NCI-H526 treated with DMSO at 0.1 percent for 48 hours (cell line): Measurements from ENCODE around the gene RANBP10.
"Not testable (repeated sequence)": the region's sequence is repeated elsewhere in the genome, so short reads cannot be mapped to it uniquely, and the experiment has no call there.

Experiments
- DNase-seq: peaks from one replicate; lab custom pipeline; 2025; lab: John Stamatoyannopoulos, UW

The RANBP10 gene

DNA sequence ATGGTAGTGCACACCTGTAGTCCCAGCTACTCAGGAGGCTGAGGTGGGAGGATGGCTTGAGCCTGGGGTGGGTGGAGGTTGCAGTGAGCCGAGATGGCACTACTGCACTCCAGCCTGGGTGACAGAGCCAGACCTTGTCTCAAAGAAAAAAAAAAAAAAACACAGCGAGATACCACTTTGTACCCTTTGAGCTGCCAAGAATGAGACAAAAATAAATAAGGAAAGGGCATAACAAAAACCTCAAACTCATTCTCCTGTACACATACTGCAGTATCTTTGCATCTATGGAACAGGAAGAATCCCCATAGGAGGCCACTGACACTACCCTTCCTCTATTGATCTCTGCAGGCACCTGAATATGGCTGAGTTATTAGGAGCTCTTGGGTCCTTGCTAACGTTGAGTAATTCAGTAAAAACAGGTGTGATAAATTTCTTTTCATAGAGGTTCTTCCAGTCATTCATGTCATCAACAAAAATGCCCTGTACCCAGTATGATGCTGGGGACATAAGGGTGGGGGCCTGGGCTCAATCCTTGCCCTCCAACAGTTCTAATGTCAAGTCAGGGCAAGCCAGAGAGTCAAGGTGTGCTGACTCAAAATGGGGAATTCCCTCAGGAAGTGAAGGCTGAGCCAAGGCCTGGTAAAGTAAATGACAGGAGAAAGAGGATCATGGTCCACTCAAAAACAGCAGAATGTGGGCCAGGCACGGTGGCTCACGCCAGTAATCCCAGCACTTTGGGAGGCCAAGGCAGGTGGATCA is 26.9 kb downstream of the RANBP10 start:
- DNase-seq, result no peak

DNA sequence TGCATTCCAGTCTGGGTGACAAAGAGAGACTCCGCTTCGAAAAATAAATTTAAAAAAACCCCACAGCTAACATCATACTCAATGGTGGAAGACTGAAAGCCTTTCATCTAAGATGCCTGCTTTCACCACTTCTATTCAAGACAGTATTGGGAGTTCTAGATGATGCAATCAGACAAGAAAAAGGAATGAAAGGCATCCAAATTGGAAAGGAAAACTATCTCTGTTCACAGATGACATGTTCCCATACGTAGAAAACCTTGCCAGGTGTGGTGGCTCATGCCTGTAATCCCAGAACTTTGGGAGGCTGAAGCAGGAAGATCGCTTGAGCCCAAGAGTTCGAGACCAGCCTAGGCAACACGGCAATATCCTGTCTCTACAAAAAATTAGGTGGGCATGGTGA is 31.1 kb downstream of the RANBP10 start:
- DNase-seq, result no peak

DNA sequence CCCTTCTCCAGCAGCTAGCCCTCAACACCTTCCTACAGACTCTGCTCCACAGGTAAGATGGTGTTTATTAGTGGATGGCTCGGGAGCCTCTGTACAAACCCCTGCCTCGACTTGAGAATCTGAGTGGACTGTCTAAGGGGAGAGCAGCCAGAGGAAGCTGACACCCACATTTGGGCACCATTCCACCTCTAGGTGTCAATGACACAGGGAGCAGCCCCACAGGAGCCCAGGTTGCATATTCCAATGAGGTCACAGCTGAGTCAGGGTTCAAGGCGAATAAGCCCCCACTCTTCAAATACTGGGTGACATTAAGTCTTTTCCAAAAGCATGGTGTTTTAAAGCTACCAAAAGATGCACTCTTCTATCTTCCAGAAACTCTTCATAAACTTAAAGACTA is 31.9 kb downstream of the RANBP10 start:
- no peak for DNase-seq

DNA sequence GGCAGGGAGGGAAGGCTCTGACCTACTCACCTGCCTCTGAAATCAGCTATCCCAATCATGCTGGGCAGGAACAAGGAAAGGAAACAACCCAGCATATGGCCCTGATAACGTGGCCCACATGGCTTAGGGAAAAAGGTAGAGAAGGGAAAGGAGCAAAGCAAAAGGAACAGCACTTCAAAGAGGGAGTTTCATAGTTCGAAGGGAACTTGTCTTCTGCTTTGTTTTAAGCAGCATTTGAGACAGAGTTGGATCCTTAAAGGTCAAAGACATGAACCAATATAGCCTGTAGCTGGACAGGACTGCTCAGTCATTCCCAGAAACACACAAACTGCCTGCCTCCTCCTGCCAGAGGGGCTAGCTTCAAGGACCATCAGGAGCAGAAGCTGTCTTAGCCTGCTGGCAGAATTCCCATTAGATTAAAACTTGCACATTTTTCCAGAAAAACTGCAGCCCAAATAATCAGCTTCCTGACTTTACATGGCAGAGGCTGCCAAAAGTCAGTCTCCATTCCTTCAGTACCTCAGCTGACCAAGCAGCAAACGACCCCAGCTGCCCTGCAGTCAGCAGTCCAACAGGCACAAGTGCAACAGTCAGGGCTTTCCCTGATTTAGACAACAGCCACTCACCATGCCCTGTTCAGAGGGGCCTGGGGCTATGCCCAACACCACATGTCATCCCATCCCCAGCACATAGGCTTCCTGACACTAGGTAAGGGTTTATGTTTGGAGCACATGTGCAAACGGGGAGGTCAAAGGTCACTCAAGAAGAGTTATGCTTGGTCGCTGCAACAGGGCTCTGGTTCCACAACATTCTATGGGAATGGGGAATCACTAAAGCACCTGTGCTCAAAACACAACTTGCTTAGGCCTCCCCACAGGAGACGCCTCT is 32.5 kb downstream of the RANBP10 start:
- no peak for DNase-seq

GRCh38 chr16:67773099-67773498 is 33.3 kb downstream of the RANBP10 start:
- no peak for DNase-seq

- DNase-seq, result no peak
Measured at GRCh38 chr16:67770346-67770991, 35.9 kb downstream of the RANBP10 start.

DNA sequence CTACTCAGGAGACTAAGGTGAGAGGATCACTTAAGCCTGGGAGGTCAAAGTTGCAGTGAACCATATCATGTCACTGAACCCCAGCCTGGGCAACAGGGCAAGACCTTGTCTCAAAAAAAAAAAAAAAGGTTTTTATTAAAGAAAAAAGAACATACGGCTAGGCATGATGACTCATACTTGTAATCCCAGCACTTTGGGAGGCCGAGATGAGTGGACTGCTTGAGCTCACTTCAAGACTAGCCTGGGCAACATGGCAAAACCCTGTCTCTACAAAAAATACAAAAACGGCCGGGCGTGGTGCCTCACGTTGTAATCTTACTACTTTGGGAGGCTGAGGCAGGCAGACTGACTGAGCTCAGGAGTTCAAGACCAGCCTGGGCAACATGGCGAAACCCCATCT is 38.4 kb downstream of the RANBP10 start:
- DNase-seq, result no peak

DNA sequence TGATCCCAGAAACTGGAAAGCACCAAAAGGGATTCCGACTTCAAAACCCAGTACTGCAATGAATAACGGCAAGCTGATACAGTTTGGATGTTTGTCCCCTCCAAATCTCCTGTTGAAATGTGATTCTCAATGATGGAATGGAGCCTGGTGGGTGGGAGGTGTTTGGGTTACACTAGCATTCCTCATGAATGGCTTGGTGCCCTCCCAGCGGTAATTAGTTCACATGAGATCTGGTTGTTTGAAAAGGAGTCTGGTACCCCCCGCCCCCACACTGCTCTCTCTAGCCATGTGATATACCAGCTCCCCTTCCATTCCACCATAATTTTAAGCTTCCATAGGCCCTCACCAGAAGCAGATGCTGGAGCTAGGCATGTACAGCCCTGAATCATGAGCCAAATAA is 40.1 kb downstream of the RANBP10 start:
- no peak for DNase-seq

DNA sequence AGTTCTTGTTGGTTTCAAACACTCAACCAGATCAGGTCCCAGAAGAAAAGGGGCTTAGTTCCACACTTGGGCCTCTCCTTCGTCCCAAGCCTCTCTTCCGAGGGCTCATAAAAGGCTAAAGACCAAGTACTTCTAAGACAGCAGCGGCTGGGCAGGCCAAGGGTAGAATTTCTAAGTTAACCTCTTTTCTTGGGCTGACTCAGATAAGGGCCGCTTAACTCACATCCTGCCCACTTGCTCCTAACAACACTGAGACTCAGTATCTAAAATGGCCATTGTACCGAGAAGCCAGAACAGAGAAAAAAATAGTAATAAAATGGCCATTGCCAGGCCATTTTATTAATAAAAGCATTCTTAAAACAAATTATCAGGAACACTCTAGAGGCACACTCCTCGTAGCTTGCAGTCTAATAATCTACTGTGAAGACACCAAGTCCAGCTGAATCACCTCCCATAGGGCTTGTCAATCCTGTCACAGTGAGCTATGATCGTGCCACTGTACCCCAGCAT is 42.1 kb downstream of the RANBP10 start:
- no peak for DNase-seq

GRCh38 chr16:67763066-67763465 is 43.3 kb downstream of the RANBP10 start:
- DNase-seq, result no peak

DNA sequence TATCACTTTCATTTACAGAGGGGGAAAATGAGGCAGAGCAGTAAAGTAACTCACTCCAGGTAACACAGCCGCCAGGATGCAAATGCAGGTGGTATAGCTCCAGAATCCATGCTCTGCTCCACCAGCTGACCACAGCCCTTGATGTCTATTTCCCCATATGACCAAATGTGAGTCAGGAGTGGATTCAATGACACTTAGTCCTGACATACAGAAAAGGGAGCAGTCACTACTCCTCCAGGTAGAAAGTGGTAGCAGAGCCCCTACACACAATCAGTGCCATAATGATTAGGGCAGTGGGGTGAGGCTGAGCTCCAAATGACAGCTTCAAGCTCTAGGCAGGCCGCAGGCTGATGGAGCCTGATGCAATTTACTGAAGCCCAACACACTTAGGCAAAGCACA is 44.0 kb downstream of the RANBP10 start:
- no peak for DNase-seq

DNA sequence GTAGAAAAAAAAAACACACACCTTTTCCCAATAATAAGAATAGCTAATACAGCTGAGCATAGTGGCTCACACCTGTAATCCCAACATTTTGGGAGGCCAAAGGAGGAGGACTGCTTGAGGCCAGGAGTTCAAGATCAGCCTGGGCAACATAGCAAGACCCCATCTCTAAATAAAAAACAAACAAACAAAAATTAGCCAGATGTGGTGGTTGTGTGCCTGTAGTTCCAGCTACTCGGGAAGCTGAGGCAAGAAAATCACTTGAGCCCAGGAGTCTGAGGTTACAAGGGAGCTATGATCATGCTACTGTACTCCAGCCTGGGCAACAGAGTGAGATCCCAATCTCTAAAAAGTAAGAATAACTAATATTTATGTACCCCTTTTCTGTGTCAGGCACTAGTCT is 44.4 kb downstream of the RANBP10 start:
- DNase-seq, result no peak

DNA sequence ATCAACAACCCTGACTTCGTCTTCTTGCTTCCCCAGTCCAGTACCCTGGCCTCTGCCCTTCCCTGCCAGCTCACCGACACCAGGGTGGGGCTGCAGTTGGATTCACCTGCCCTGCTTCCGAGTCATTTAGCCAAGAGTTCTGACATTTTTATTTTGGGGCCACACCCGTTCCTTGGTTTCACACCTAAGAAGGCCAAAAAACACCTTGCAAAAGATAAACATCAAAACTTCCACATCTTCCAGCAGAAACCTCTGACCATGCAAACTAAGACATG is 45.5 kb downstream of the RANBP10 start:
- DNase-seq, result no peak

- DNase-seq, result no peak
Measured at GRCh38 chr16:67760206-67760955, 46.0 kb downstream of the RANBP10 start.

- DNase-seq, result no peak
Measured at GRCh38 chr16:67758966-67759365, 47.4 kb downstream of the RANBP10 start.

DNA sequence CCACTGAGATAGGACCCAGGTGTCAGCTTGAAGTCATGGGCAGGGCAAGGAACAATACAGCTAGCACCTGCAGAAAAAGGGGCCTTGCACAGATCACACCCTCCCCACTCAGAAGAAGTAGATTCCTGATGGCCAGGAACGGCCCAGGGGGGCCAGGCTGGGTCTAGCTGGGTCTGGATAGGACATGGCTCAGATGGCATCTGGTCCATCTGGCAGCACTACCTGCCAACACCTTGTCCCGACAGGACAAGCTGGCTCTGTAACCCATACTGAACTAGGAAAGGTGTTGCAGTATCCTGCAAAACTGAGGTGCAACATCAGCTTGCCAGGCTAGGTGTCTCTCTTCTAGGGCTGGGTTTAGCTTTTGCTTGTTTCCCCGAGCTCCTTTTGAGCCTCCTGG is 48.4 kb downstream of the RANBP10 start:
- DNase-seq, result no peak

DNA sequence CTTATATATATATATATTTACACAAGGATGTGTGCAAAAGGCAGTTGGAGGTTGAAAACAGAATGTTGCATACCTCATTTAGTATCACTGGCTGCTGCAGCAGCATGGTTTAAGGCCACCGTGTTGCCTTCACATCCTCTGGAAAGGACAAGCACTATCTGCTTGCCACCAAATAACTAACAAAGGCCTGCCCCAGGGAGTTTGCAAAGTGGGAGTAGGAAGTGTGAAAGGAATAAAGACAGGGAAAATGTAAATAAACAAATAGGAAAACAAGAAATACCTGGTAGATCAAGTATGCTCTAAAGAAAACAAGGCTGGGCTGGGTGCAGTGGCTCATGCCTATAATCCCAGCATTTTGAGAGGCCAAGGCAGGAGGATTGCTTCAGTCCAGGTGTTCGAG is 53.7 kb downstream of the RANBP10 start:
- DNase-seq, result no peak

DNA sequence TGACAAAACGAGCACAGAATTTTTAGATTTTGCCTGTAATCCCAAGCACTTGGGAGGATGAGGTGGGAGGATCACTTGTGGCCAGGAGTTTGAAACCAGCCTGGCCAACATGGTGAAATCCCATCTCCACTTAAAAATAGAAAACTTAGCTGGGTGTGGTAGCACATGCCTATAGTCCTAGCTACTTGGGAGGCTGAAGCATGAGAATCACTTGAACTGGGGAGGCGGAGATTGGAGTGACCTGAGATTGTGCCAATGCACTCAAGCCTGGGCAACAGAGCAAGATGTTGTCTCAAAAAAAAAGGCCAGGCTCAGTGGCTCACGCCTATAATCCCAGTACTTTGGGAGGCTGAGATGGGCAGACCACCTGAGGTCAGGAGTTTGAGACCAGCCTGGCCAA is 55.0 kb downstream of the RANBP10 start:
- DNase-seq, result not testable (repeated sequence)

GRCh38 chr16:67750466-67750865 is 55.9 kb downstream of the RANBP10 start:
- DNase-seq, result no peak

- DNase-seq, result no peak
Measured at GRCh38 chr16:67749436-67750078, 56.8 kb downstream of the RANBP10 start.

GRCh38 chr16:67748834-67749233 is 57.5 kb downstream of the RANBP10 start:
- no peak for DNase-seq

DNA sequence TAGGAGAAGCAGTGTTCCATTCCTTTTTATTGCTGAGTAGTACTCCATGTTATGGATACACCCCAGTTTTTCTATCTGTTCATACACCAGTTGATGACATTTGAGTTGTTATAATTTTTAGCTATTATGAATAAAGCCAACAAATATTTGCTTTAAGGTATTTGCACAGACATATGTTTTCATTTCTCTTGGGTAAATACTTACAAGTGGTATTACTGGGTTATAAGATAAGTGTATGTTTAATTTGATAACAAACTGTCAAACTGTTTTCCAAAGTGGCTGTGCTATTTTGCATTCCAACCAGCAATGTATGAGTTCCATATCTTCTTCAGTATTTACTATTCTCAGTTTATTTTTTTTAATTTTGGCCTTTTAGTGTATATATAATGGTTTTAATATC is 59.5 kb downstream of the RANBP10 start:
- no peak for DNase-seq
